ENCODE data around the gene ZNF865.

- TF ChIP-seq CTCF (IDR thresholded peaks at IDR 0.05 in 8 of 11, conservative IDR thresholded peaks at IDR 0.05 in 3 of 11): no peak
- no peak for TF ChIP-seq POLR2A (IDR thresholded peaks at IDR 0.05)
These were observed 17.0 kb downstream of the ZNF865 start for GRCh38 chr19:55622242-55622969.
